Gastroesophageal sphincter (tissue), 3 donors: ENCODE results near the gene UGCG.

ENCODE experiments used
- POLR2A ChIP-seq, 2 donors: fragments of 450-650 bp; IDR thresholded peaks; one replicate each; pipeline ENCODE4 v1.6.1; 2017; ENCODE audit warnings: antibody characterized with exemption in 2 of 2, mild to moderate bottlenecking in 2 of 2, moderate library complexity in 1 of 2
- TF ChIP-seq, protein P1 (sequence below), 4 experiments: fragments of 200-600 bp in 2 of 4; fragments of 450-650 bp in 2 of 4; sonication (generic) in 1 of 4; IDR thresholded peaks; one replicate each; pipeline ENCODE4 v1.5.1; 2017 to 2019; ENCODE audit warnings: antibody characterized with exemption in 4 of 4, mild to moderate bottlenecking in 2 of 4, moderate library complexity in 2 of 4

- TF ChIP-seq, protein P1, sequence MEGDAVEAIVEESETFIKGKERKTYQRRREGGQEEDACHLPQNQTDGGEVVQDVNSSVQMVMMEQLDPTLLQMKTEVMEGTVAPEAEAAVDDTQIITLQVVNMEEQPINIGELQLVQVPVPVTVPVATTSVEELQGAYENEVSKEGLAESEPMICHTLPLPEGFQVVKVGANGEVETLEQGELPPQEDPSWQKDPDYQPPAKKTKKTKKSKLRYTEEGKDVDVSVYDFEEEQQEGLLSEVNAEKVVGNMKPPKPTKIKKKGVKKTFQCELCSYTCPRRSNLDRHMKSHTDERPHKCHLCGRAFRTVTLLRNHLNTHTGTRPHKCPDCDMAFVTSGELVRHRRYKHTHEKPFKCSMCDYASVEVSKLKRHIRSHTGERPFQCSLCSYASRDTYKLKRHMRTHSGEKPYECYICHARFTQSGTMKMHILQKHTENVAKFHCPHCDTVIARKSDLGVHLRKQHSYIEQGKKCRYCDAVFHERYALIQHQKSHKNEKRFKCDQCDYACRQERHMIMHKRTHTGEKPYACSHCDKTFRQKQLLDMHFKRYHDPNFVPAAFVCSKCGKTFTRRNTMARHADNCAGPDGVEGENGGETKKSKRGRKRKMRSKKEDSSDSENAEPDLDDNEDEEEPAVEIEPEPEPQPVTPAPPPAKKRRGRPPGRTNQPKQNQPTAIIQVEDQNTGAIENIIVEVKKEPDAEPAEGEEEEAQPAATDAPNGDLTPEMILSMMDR (IDR thresholded peaks at IDR 0.05): no peak
- TF ChIP-seq POLR2A (IDR thresholded peaks at IDR 0.05): no peak
These were observed 25.1 kb upstream of the UGCG start for GRCh38 chr9:111871499-111871855.
